Choroid plexus epithelial cell (primary cell): ENCODE results near the gene FSTL4.

Source experiments
- DNase-seq: peaks from one replicate; pipeline ENCODE4 v3.0.0-alpha.2; 2010; ENCODE audit warnings: low read depth
- H3K4me3 ChIP-seq: 2 replicates; pipeline ENCODE4 v1.5.1; 2011; ENCODE audit warnings: low read depth, mild to moderate bottlenecking, control low read depth, low read length, moderate library complexity
- CTCF ChIP-seq: conservative IDR thresholded peaks from 2 replicates; pipeline ENCODE4 v1.5.1; 2011; ENCODE audit warnings: low read depth, mild to moderate bottlenecking, control low read depth, inconsistent platforms, low read length, moderate library complexity

The FSTL4 gene

DNA sequence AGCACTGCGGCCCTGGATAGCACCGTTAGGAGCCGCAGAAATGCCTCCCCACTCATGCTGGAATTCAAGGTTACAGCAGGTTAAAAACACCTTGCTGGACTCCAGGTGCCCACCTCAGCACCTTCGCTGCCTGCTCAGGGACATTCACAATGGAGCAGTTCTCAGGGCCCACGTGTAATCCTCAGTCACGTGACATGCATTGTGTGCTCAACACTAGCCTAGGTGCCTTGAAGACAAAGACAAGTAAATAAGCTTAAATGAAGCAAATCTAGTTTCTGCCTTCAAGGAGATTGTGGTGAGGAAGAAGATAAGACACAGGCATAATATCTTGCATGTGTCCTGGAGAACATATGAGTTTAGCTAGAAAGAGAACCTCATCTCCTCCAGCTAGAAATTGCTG is 82.1 kb downstream of the FSTL4 start:
- no peak for TF ChIP-seq CTCF
- no peak for DNase-seq
- H3K4me3 ChIP-seq: no peak overlapping the region

DNA sequence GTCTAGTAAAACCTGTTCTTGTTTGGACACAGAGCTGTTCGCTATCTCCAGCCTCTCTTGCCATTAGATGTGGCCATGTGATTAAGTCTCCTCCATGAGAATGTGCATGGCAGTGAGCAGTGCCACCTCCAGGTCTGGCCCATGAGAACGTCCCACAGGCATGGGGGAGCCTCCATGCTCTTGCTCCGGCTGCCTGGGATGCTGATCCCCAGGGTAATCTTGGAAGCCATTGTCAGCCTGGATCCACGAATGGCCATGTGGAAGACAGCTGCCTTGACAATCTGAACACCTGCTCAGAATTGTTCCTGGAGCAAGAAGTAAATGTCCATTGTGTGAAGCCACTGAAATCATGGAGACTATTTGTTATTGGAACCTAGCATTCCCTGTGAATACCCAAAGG is 83.5 kb downstream of the FSTL4 start:
- TF ChIP-seq CTCF: no peak
- no peak overlapping the region for H3K4me3 ChIP-seq

DNA sequence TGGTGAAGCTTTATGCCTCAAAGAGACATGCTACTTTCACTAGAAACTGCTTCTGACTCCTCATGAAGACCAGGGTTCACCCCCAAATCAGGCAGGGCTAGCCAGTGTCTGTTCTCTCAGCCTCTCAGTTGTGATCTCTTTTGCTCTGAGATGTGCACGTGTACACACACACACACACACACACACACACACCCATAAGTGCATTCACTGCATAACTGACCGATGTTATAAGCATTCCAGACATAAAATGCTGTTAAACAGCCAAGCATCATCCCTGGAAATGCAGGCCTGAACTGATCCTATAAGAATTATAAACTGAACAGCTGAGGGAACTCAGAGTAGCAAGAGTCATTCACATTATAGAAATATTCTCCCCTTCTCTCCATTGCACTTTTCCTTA is 85.0 kb downstream of the FSTL4 start:
- no peak for TF ChIP-seq CTCF
- no peak overlapping the region for H3K4me3 ChIP-seq
- DNase-seq: peak; percentile 28

More for the DNA sequence above, 83.5 kb downstream of the FSTL4 start:
- no peak for DNase-seq

- H3K4me3 ChIP-seq: no peak overlapping the region
- TF ChIP-seq CTCF: no peak
- DNase-seq: no peak
Observed at GRCh38 chr5:133526368-133526767, 86.0 kb downstream of the FSTL4 start.

- no peak for TF ChIP-seq CTCF
- H3K4me3 ChIP-seq: no peak overlapping the region
- DNase-seq: no peak
Observed at GRCh38 chr5:133525126-133525525, 87.2 kb downstream of the FSTL4 start.

DNA sequence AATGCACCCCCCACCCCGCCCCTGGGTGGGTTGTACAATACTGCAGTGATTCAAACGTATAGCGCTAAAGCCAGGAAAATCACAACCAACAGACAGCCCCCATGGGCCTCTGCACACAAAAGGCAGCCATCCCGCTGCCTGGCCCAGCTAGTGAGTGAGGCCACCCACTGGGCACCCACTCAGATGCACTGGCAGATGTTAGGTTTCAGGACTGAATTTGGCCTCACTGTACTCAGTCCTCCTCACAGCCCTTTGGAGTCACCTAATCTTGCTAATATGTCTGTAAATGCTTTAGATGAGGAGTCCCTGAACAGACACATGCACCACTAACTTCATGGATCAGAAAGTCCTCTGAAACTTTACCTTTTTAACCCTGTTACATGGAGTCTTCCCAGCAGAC is 87.7 kb downstream of the FSTL4 start:
- H3K4me3 ChIP-seq: no peak overlapping the region
- no peak for TF ChIP-seq CTCF
- no peak for DNase-seq

DNA sequence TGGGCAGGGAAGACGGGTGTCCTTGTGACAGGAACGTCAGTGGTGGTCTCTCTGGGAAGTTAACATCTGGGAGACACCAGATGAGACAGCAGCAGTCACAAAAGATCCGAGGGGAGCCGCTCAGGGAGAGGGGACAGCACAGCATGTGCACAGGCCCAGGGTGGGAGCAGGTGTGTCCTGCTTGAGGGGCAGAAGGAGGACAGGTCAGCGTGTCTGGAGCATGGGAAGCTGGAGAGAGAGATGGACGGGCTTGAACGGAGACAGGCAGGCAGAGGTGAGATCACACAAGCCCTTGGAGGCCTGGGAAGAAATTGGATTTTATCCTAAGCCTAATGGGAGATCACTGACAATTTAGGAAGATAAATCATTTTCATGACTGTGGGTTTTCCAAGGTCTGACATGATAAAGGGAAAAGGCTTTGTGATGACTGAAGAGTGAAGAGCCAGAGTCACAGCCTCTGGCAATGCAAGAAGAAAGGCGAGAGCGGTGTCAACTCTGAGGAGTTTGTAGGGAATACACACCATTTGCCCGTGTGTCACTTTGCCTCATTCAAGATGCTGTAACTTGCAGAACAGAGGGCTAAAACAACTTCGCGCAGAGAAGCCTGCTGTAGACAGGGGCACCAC is 88.3 kb downstream of the FSTL4 start:
- DNase-seq: no peak
- H3K4me3 ChIP-seq: no peak overlapping the region
- no peak for TF ChIP-seq CTCF
